Endothelial cell of umbilical vein (primary cell): ENCODE data around the gene TFF3. TPM values are rescaled to one million over a fixed set of nuclear protein-coding genes. Genes with fewer than 3 reads are reported as not detected.

Experiments used
- BruUV-seq: library from RNA; stranded (reverse); fragments of 400-500 nt; replicated peaks from 2 replicates; lab custom pipeline; 2021; lab: Mats Ljungman, UMichigan
- CTCF ChIA-PET: fragments of 300-600, 350-600 bp; sonication (Branson Sonifier 250); formaldehyde crosslinking; loops from one replicate; lab custom pipeline; 2021; ENCODE audit warnings: antibody characterized with exemption, inconsistent platforms; lab: Charles Lee
- POLR2A ChIA-PET: fragments of 300-600, 350-600 bp; sonication (Branson Sonifier 250); formaldehyde crosslinking; loops from one replicate; lab custom pipeline; 2021; ENCODE audit warnings: antibody characterized with exemption, inconsistent platforms; lab: Charles Lee
- DNase-seq: peaks from one replicate; pipeline ENCODE4 v3.0.0-alpha.2; 2011; ENCODE audit warnings: low read depth, low spot score
- FAIRE-seq: peaks from 2 replicates; lab custom pipeline; 2011; peaks lifted over from hg19 to GRCh38; lab: Jason Lieb, UNC
- H2AFZ ChIP-seq: 2 replicates; pipeline ENCODE4 v1.6.0; 2012; ENCODE audit warnings: low read depth, low read length, control low read depth, inconsistent platforms
- H3K27ac ChIP-seq: 2 replicates; pipeline ENCODE4 v1.5.1; 2011; ENCODE audit warnings: low read depth, mild to moderate bottlenecking, control low read depth, low read length, moderate library complexity; ENCODE audit not compliant: insufficient read depth
- H3K27me3 ChIP-seq, 2 experiments: 2 replicates each; pipeline versions ENCODE4 v1.6.0 to v1.6.1; 2011; ENCODE audit warnings: low read length in 2 of 2, mixed read lengths in 1 of 2; ENCODE audit not compliant: control insufficient read depth in 2 of 2, insufficient read depth in 2 of 2
- H3K36me3 ChIP-seq, 2 experiments: 2 replicates in 1 of 2; 3 replicates in 1 of 2; pipeline ENCODE4 v1.5.1; 2011; ENCODE audit warnings: low read length in 2 of 2, mild to moderate bottlenecking in 1 of 2, moderate library complexity in 1 of 2; ENCODE audit not compliant: control insufficient read depth in 2 of 2, insufficient read depth in 2 of 2; ENCODE audit errors: extremely low read depth in 1 of 2
- H3K4me1 ChIP-seq: 3 replicates; pipeline ENCODE4 v1.5.1; 2011; ENCODE audit warnings: mild to moderate bottlenecking, low read length; ENCODE audit not compliant: control insufficient read depth, insufficient read depth; ENCODE audit errors: extremely low read depth
- H3K4me2 ChIP-seq: 2 replicates; pipeline ENCODE4 v1.6.1; 2011; ENCODE audit warnings: low read length, control low read depth, mixed read lengths; ENCODE audit not compliant: insufficient read depth
- H3K4me3 ChIP-seq, 3 experiments: fragments of 200-600 bp in 1 of 3; sonication (generic), shearing (Covaris generic) in 1 of 3; replicated peaks in 1 of 3; 2 replicates each; pipeline ENCODE4 v1.5.1; 2011 to 2016; ENCODE audit warnings: control low read depth in 3 of 3, low read length in 3 of 3, mild to moderate bottlenecking in 2 of 3, inconsistent platforms in 1 of 3, low read depth in 1 of 3, moderate library complexity in 1 of 3; ENCODE audit not compliant: insufficient read depth in 1 of 3
- H3K79me2 ChIP-seq: 2 replicates; pipeline ENCODE4 v1.6.0; 2012; ENCODE audit warnings: low read length, inconsistent platforms; ENCODE audit not compliant: control insufficient read depth, insufficient read depth
- H3K9ac ChIP-seq: replicated peaks from 2 replicates; pipeline ENCODE3; 2011; ENCODE audit warnings: low read length, control low read depth; ENCODE audit not compliant: insufficient read depth; ENCODE audit errors: extremely low read depth
- H3K9me1 ChIP-seq: replicated peaks from 3 replicates; pipeline ENCODE4 v1.6.0; 2011; ENCODE audit warnings: mild to moderate bottlenecking, low read length; ENCODE audit not compliant: control insufficient read depth, insufficient read depth; ENCODE audit errors: extremely low read depth
- H3K9me3 ChIP-seq: replicated peaks from 2 replicates; pipeline ENCODE4 v1.5.1; 2012; ENCODE audit warnings: low read length, inconsistent platforms; ENCODE audit not compliant: control insufficient read depth, insufficient read depth
- H4K20me1 ChIP-seq: replicated peaks from 2 replicates; pipeline ENCODE3; 2011; ENCODE audit warnings: mild to moderate bottlenecking, low read length; ENCODE audit not compliant: control insufficient read depth, insufficient read depth; ENCODE audit errors: extremely low read depth
- GATA2 ChIP-seq: IDR thresholded peaks from 2 replicates; pipeline ENCODE4 v1.7.0; 2011; ENCODE audit warnings: low read depth, mild to moderate bottlenecking, moderate library complexity, mixed read lengths, low read length; ENCODE audit not compliant: insufficient read length, insufficient read depth
- JUN ChIP-seq: IDR thresholded peaks from 2 replicates; pipeline ENCODE4 v1.6.1; 2011; ENCODE audit warnings: borderline replicate concordance, low read depth; ENCODE audit not compliant: insufficient read length, insufficient read depth
- POLR2A ChIP-seq: IDR thresholded peaks from 2 replicates; pipeline ENCODE4 v1.6.1; 2012; ENCODE audit warnings: low read depth, mild to moderate bottlenecking, control low read depth, low read length
- POLR2AphosphoS5 ChIP-seq: IDR thresholded peaks from 2 replicates; pipeline ENCODE4 v1.6.1; 2012; ENCODE audit warnings: low read depth, mild to moderate bottlenecking, control low read depth, low read length, moderate library complexity; ENCODE audit not compliant: insufficient read depth
- dilution Hi-C: fragments of 300-500 bp; cut with MboI; formaldehyde crosslinking; loops from one replicate; pipeline ENCODE4 v1.15.0; 2019; ENCODE audit warnings: low sequenced_read_pairs; ENCODE audit not compliant: extremely low pct_ligation_motif_present
- intact Hi-C: fragments of 100-400 bp; cut with micrococcal nuclease; formaldehyde crosslinking; loops from one replicate; pipeline ENCODE4 v1.10.0; 2022
- polyA plus RNA-seq, 4 experiments: library from polyadenylated mRNA; depleted of rRNA in 3 of 4; stranded (reverse) in 3 of 4; unstranded in 1 of 4; fragments of >200 nt; gene quantifications; 2 replicates each; pipeline versions ENCODE4 v1.2.1 to v1.2.3, GENCODE V29; 2011 to 2012; ENCODE audit warnings: missing spikeins in 1 of 4
- total RNA-seq: library from RNA; stranded (reverse); gene quantifications from 2 replicates; pipeline ENCODE4 v1.2.3, GENCODE V29; 2021
- TF ChIP-seq, protein P1 (sequence below): IDR thresholded peaks from 2 replicates; pipeline ENCODE4 v1.6.1; 2011; ENCODE audit not compliant: insufficient read depth, insufficient read length

TFF3 gene
- total and polyA plus RNA-seq, 2 donors (not counting 3 experiments of a cell fraction or from before 2014, with no cell fraction given) = 0.93 to 1.8 TPM

DNA sequence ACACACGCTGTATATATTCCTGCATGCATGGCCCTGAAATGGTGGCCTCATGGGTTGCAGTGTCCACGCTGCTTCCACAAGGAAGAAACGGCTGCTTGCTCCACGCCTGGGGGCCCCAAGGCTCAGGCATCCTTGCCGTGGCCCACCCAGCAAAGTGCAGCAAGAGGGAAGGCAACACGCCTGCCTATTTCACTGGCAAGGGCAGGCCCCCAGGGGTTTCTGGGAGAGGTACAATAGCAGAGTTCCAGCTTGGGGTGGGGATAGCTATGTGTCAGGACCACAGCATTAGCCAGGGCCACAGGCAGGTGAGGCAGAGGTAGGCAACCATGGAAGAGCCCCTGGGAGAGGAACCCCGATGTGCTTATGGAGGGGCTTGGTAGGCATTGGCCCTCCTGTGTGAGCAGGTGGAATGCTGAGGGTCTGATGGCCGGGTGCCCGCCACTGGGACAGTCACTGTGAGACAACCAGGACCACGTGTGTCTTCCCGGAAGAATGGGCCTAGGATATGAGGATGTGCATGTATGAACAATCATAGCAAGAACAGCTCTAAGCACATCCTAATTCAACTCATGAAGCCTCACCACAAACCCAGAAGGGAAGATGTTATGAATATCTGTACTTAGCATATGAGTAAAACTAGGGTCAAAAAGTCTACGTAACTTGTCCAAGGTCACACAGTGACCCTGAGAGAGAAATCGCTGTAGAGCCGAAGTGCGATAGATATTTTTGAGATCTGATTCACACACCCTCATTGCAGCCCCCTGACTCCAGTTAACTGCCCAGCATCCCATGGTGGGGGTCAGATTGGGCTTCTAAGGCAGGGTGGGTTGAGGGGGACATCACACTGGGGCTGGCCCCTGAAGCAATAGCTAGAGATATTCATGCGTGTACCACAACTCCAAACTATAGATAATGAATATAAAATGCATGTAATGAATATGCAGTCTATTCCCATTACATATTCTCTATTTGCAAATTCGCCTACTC is 23.8 kb upstream of the TFF3 start:
- ChIA-PET POLR2A (no interaction called here), CTCF (interaction anchor here (0.8 to 2.0 kb wide), 12 partner anchors 10 to 193 kb away, joined by 3 to 10 read pairs (median 3); no protein-coding TSS in a partner anchor)
- Histone ChIP-seq H3K9me3 (no peaks in the 10 kb centered on the region), H3K4me2 (no peak overlapping the region), H3K9me1 (no peaks in the 10 kb centered on the region), H3K79me2 (no peaks in the 10 kb centered on the region), H3K4me1 (no peaks in the 10 kb centered on the region), H3K27ac (no peak overlapping the region), H2AFZ (no peak overlapping the region), H3K9ac (no peak overlapping the region), H3K36me3 (no peaks in the 10 kb centered on the region), H3K4me3 (no peak overlapping the region), H4K20me1 (no peaks in the 10 kb centered on the region), H3K27me3 (peaks cover 10 to 32% of the 10 kb centered on the region in 2 experiments)
- no peak for TF ChIP-seq JUN
- no peak for TF ChIP-seq POLR2AphosphoS5
- TF ChIP-seq GATA2 = no peak
- no peak for TF ChIP-seq POLR2A
- TF ChIP-seq, protein P1, sequence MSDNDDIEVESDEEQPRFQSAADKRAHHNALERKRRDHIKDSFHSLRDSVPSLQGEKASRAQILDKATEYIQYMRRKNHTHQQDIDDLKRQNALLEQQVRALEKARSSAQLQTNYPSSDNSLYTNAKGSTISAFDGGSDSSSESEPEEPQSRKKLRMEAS = no peak
- no TSS peak for BruUV-seq
- intact Hi-C loops = loop anchor here (1.0 to 10.0 kb wide), 2 partner anchors 111 to 194 kb away; no protein-coding TSS in a partner anchor
- FAIRE-seq (no peak), DNase-seq (no peak)
- dilution Hi-C loops = no loop called here
